Transverse colon (tissue), 4 donors: ENCODE data around the gene LAPTM5. TPM values are rescaled to one million over a fixed set of nuclear protein-coding genes. Genes with fewer than 3 reads are reported as not detected.

ENCODE experiments used
- DNase-seq: peaks from one replicate; pipeline ENCODE4 v3.0.0-alpha.2; 2019
- H3K27ac ChIP-seq, 4 donors: fragments of 200-600 bp; sonication (generic); 2 replicates each; pipeline ENCODE4 v1.5.1; 2016 to 2018; ENCODE audit warnings: inconsistent platforms in 4 of 4
- H3K27me3 ChIP-seq: fragments of 200-600 bp; sonication (generic); 2 replicates; pipeline ENCODE4 v1.5.1; 2017; ENCODE audit warnings: inconsistent platforms
- H3K36me3 ChIP-seq, 4 donors: fragments of 200-600 bp; sonication (generic); 2 replicates each; pipeline ENCODE4 v1.5.1; 2017 to 2019; ENCODE audit warnings: inconsistent platforms in 4 of 4
- H3K4me1 ChIP-seq, 4 donors: fragments of 200-600 bp; sonication (generic); 2 replicates each; pipeline ENCODE4 v1.5.1; 2017 to 2020; ENCODE audit warnings: inconsistent platforms in 4 of 4
- H3K4me3 ChIP-seq, 4 donors: fragments of 200-600 bp; sonication (generic); 1 replicate in 1 of 4; 2 replicates in 3 of 4; pipeline versions ENCODE4 v1.5.1 to v1.6.1; 2017 to 2019; ENCODE audit warnings: inconsistent platforms in 4 of 4
- H3K9me3 ChIP-seq, 2 donors: fragments of 200-600 bp; sonication (generic); 2 replicates each; pipeline ENCODE4 v1.5.1; 2017 to 2019; ENCODE audit warnings: inconsistent platforms in 2 of 2
- CTCF ChIP-seq, 5 experiments: fragments of 200-600 bp in 3 of 5; fragments of 450-650 bp in 2 of 5; sonication (generic) in 3 of 5; IDR thresholded peaks; 1 replicate in 2 of 5; 2 replicates in 3 of 5; pipeline ENCODE4 v1.5.1; 2016 to 2017; ENCODE audit warnings: antibody characterized with exemption in 5 of 5, inconsistent platforms in 3 of 5, mild to moderate bottlenecking in 2 of 5, moderate library complexity in 1 of 5
- EP300 ChIP-seq: sonication (generic); formaldehyde crosslinking; IDR thresholded peaks from one replicate; pipeline ENCODE4 v1.6.1; 2017; ENCODE audit warnings: antibody characterized with exemption, low read depth
- POLR2A ChIP-seq: fragments of 450-650 bp; IDR thresholded peaks from one replicate; pipeline ENCODE4 v1.6.1; 2016; ENCODE audit warnings: antibody characterized with exemption, mild to moderate bottlenecking, moderate library complexity
- POLR2AphosphoS5 ChIP-seq, 3 donors: sonication (generic); formaldehyde crosslinking; IDR thresholded peaks; one replicate each; pipeline ENCODE4 v1.6.1; 2016; ENCODE audit warnings: antibody characterized with exemption in 3 of 3
- WGBS, 2 donors: methylation state at CpG; one replicate each; pipeline ENCODE4 v1.1.5; 2018; ENCODE audit warnings: low coverage in 1 of 2; 5-methylcytosine and 5-hydroxymethylcytosine counted together
- in situ Hi-C, 4 donors: fragments of 200-750 bp; cut with MboI; loops; one replicate each; pipeline versions ENCODE4 v1.15.0 to v1.15.1; 2017; ENCODE audit warnings: low sequenced_read_pairs in 3 of 4, low pct_ligation_motif_present in 1 of 4, low pct_unique_long_range_greater_than_20kb in 1 of 4
- intact Hi-C: fragments of 100-400 bp; cut with DNase I; formaldehyde crosslinking; loops from one replicate; pipeline ENCODE4 v1.15.1; 2023; ENCODE audit warnings: low total_unique reads
- total RNA-seq, 4 donors: library from RNA; depleted of rRNA; stranded (reverse); fragments of >200 nt; gene quantifications; one replicate each; pipeline ENCODE4 v1.1.0, GENCODE V29; 2016

The LAPTM5 gene
- total RNA-seq, 4 donors from 2014 or later: 5.2 to 66.6 (median 34.5) TPM

- Histone ChIP-seq H3K9me3 (no peaks in the 10 kb centered on the region), H3K4me3 (no peak overlapping the region), H3K27ac (no peak overlapping the region), H3K27me3 (no peaks in the 10 kb centered on the region), H3K4me1 (no peaks in the 10 kb centered on the region), H3K36me3 (no peaks in the 10 kb centered on the region)
- in situ Hi-C loops (loop anchor here in 3 of 4 donors (5.0 to 10.0 kb wide), 3 partner anchors 45 to 198 kb away; no protein-coding TSS in a partner anchor), intact Hi-C loops (no loop called here)
- no peak for TF ChIP-seq EP300
- TF ChIP-seq CTCF (IDR thresholded peaks at IDR 0.05): no peak
- no peak for TF ChIP-seq POLR2AphosphoS5 (IDR thresholded peaks at IDR 0.05)
- no peak for TF ChIP-seq POLR2A
- 87 to 89% methylated on average over 11 to 15 of the region's 15 CpGs for WGBS, 2 donors
- DNase-seq: no peak
These were observed 30.5 kb downstream of the LAPTM5 start for GRCh38 chr1:30726773-30727684.

DNA sequence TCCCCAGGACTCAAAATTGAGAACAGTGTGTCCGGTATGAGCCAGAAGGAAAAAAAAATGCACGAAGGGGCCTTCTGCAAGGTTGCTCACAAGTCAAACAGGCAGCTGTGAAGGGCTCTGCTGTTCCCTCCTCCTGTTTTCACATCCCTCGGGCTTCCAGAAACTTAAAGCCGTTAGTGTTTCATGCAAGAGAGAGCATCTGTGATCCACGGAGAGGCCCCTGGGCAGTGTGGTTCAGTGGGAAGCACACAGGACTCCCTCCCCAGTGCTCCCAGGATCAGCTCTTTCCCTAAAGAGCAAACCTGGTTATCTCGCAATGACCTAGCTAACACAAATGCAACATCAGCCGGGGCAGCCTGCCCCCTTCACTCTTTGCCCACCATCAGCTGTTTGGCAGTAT lies 31.3 kb downstream of the LAPTM5 start:
- no peaks in the 10 kb centered on the region for H3K4me1 ChIP-seq
- DNase-seq: no peak
- 74 to 94% methylated on average over 5 to 7 of the region's 7 CpGs for WGBS, 2 donors
- no peak overlapping the region for H3K27ac ChIP-seq
- in situ Hi-C loops (loop anchor here in 3 of 4 donors (5.0 to 10.0 kb wide), 3 partner anchors 46 to 199 kb away; no protein-coding TSS in a partner anchor), intact Hi-C loops (no loop called here)
- H3K27me3 ChIP-seq: no peaks in the 10 kb centered on the region
- TF ChIP-seq POLR2A (no peak), CTCF (IDR thresholded peaks at IDR 0.05) (no peak), POLR2AphosphoS5 (IDR thresholded peaks at IDR 0.05) (no peak), EP300 (no peak)
- H3K4me3 ChIP-seq: no peak overlapping the region
- H3K36me3 ChIP-seq: no peaks in the 10 kb centered on the region
- H3K9me3 ChIP-seq: no peaks in the 10 kb centered on the region

DNA sequence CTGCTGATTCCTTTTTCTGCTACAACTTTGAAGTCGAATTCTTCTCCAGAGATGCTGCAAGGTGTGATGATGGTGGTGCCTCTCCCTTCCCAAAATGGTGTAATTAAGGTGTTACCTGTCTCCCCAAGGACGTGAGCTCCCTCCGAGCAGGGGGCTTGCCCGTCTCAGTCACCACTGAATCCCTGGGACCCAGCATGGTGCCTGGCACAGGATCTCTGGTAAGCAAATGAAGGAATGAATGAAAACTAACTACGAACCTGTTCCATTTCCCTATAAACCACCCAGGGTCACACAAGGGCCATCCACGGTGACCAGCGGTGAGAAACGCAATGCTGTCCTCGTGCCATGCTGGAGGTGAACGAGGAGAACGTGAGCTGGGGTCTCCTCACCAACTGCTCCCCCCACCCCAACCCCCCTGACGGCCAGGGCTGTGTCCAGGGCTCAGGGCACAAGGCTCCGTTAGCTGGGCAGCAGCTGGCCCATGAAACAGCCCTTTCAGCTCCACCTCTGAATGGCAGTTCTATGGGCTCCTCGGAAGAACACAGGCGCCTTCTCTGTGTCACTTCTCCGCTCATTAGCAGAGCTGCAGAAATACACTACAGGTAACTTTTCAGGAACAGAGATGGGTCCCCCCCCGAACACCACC lies 32.0 kb downstream of the LAPTM5 start:
- H3K27me3 ChIP-seq: no peaks in the 10 kb centered on the region
- H3K27ac ChIP-seq: no peak overlapping the region
- no peak for DNase-seq
- 89 to 100% methylated on average over 1 to 17 of the region's 17 CpGs for WGBS, 2 donors
- H3K4me1 ChIP-seq: no peaks in the 10 kb centered on the region
- no peaks in the 10 kb centered on the region for H3K9me3 ChIP-seq
- in situ Hi-C loops (loop anchor here in 3 of 4 donors (5.0 to 10.0 kb wide), 3 partner anchors 47 to 199 kb away; no protein-coding TSS in a partner anchor), intact Hi-C loops (no loop called here)
- no peaks in the 10 kb centered on the region for H3K36me3 ChIP-seq
- H3K4me3 ChIP-seq: no peak overlapping the region
- TF ChIP-seq POLR2AphosphoS5 (IDR thresholded peaks at IDR 0.05): no peak
- no peak for TF ChIP-seq CTCF (IDR thresholded peaks at IDR 0.05)
